ENCODE measurements around the gene SGTA. TPM values are rescaled to one million over a fixed set of nuclear protein-coding genes. Genes with fewer than 3 reads are reported as not detected.

The SGTA gene
- polyA plus RNA-seq, 3 donors: 21.6 to 35.4 (median 22.0) TPM

DNA sequence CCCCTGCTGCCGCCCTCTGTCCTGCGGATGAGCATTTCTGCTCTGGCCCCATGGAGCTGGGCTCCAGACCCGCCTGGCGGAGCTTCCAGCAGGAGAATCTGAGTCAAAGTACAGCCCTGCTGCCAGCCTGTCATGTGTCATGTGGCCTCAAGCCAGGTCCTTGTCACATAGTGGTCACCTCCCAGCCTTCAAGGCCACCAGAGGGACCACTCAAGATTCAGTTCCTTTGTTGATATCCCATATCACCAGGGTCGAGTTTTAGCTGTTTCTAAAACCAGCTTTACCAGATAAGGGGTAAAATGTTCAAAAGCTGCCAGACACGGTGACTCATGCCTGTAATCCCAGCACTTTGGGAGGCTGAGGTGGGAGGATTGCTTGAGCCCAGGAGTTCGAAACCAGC is 15.7 kb upstream of the SGTA start:
- Histone ChIP-seq H3K4me3 (replicated peaks in 1 of 3; ENCODE audit: low read depth in 2 of 3, low read length in 3 of 3) (no peak overlapping the region), H3K4me2 (replicated peaks; ENCODE audit: extremely low read depth, low read length, poor library complexity, severe bottlenecking) (no peak overlapping the region), H3K27me3 (ENCODE audit: control insufficient read depth in 2 of 2, insufficient read depth in 2 of 2, low read length in 2 of 2) (no peaks in the 10 kb centered on the region), H3K4me1 (ENCODE audit: control insufficient read depth in 1 of 2, insufficient read depth in 2 of 2, low read length in 2 of 2) (no peaks in the 10 kb centered on the region), H3K79me2 (ENCODE audit: insufficient read depth, low read length) (no peaks in the 10 kb centered on the region), H2AFZ (ENCODE audit: insufficient read depth, low read depth, low read length, poor library complexity, severe bottlenecking) (no peak overlapping the region), H3K27ac (ENCODE audit: low read depth in 1 of 2, low read length in 2 of 2) (no peak overlapping the region), H3K9ac (ENCODE audit: insufficient read depth, low read length, poor library complexity, severe bottlenecking) (no peak overlapping the region), H3K9me3 (replicated peaks in 1 of 2; ENCODE audit: control insufficient read depth in 1 of 2, insufficient read depth in 1 of 2, low read length in 2 of 2) (no peaks in the 10 kb centered on the region), H3K36me3 (replicated peaks in 1 of 2; ENCODE audit: control insufficient read depth in 1 of 2, insufficient read depth in 2 of 2, low read length in 2 of 2) (peaks cover 21 to 52% of the 10 kb centered on the region in 2 donors), H4K20me1 (ENCODE audit: insufficient read depth, low read length) (no peaks in the 10 kb centered on the region)
- no peak for DNase-seq
- Mint-ChIP-seq H3K4me3 (no peak overlapping the region), H3K27ac (peak overlapping the region in 2 of 7 donors; percentile 21 to 36), H3K36me3 (peaks cover 37 to 84% of the 10 kb centered on the region in 2 donors), H3K27me3 (ENCODE audit: low read depth in 3 of 3) (peaks cover 0 to 4% (median 0%) of the 10 kb centered on the region in 3 donors), H3K9me3 (peaks cover 0 to 5% (median 0%) of the 10 kb centered on the region in 7 donors), H3K4me1 (no peaks in the 10 kb centered on the region)
- WGBS (ENCODE audit: insufficient coverage): 100% methylated on average over 5 of the region's 7 CpGs
- intact Hi-C loops (cut with micrococcal nuclease): no loop called here
- TF ChIP-seq CTCF (IDR thresholded peaks at IDR 0.05): no peak

GRCh38 chr19:2798158-2798685 is 15.1 kb upstream of the SGTA start:
- Histone ChIP-seq H3K79me2 (ENCODE audit: insufficient read depth, low read length) (no peaks in the 10 kb centered on the region), H2AFZ (ENCODE audit: insufficient read depth, low read depth, low read length, poor library complexity, severe bottlenecking) (no peak overlapping the region), H3K9ac (ENCODE audit: insufficient read depth, low read length, poor library complexity, severe bottlenecking) (no peak overlapping the region), H3K4me1 (ENCODE audit: control insufficient read depth in 1 of 2, insufficient read depth in 2 of 2, low read length in 2 of 2) (no peaks in the 10 kb centered on the region), H3K36me3 (replicated peaks in 1 of 2; ENCODE audit: control insufficient read depth in 1 of 2, insufficient read depth in 2 of 2, low read length in 2 of 2) (peaks cover 17 to 56% of the 10 kb centered on the region in 2 donors), H3K4me2 (replicated peaks; ENCODE audit: extremely low read depth, low read length, poor library complexity, severe bottlenecking) (no peak overlapping the region), H3K27me3 (ENCODE audit: control insufficient read depth in 2 of 2, insufficient read depth in 2 of 2, low read length in 2 of 2) (no peaks in the 10 kb centered on the region), H3K4me3 (replicated peaks in 1 of 3; ENCODE audit: low read depth in 2 of 3, low read length in 3 of 3) (no peak overlapping the region), H3K9me3 (replicated peaks in 1 of 2; ENCODE audit: control insufficient read depth in 1 of 2, insufficient read depth in 1 of 2, low read length in 2 of 2) (no peaks in the 10 kb centered on the region), H3K27ac (ENCODE audit: low read depth in 1 of 2, low read length in 2 of 2) (no peak overlapping the region), H4K20me1 (ENCODE audit: insufficient read depth, low read length) (no peaks in the 10 kb centered on the region)
- peaks cover 0 to 5% (median 0%) of the 10 kb centered on the region in 7 donors for H3K9me3 Mint-ChIP-seq
- H3K36me3 Mint-ChIP-seq: peaks cover 35 to 82% of the 10 kb centered on the region in 2 donors
- 100% methylated on average over 10 of the region's 16 CpGs for WGBS (ENCODE audit: insufficient coverage)
- H3K4me1 Mint-ChIP-seq: no peaks in the 10 kb centered on the region
- DNase-seq: no peak
- H3K27me3 Mint-ChIP-seq (ENCODE audit: low read depth in 3 of 3): peaks cover 0 to 4% (median 0%) of the 10 kb centered on the region in 3 donors
- intact Hi-C loops (cut with micrococcal nuclease): no loop called here
- TF ChIP-seq CTCF (IDR thresholded peaks at IDR 0.05): no peak
- no peak overlapping the region for H3K4me3 Mint-ChIP-seq
- peak overlapping the region in 1 of 7 donors; percentile 37 for H3K27ac Mint-ChIP-seq
